WTC11 (cell line): ENCODE data around the gene CEP152. TPM values are rescaled to one million over a fixed set of nuclear protein-coding genes. Genes with fewer than 3 reads are reported as not detected.

Source experiments
- ATAC-seq: fragments of 200-7000 bp; cut with Tn5 transposase; 2 replicates; pipeline ENCODE4 v1.10.0; 2021; ENCODE audit warnings: mild to moderate bottlenecking, moderate library complexity
- CTCF ChIA-PET: fragments of 300-600 bp; sonication (Branson Sonifier 250); formaldehyde crosslinking; loops from one replicate; lab custom pipeline; 2021; ENCODE audit warnings: antibody characterized with exemption; lab: Charles Lee
- POLR2A ChIA-PET: fragments of 350-600 bp; sonication (Branson Sonifier 250); formaldehyde crosslinking; loops from one replicate; lab custom pipeline; 2021; ENCODE audit warnings: antibody characterized with exemption; lab: Charles Lee
- DNase-seq: peaks from one replicate; pipeline ENCODE4 v3.0.0; 2021; ENCODE audit warnings: low spot score
- H3K27ac Mint-ChIP-seq: 2 replicates; pipeline ENCODE4 v1.8.0; 2021; ENCODE audit warnings: mixed read lengths
- H3K27me3 Mint-ChIP-seq: 2 replicates; pipeline ENCODE4 v1.8.0; 2021; ENCODE audit warnings: low read depth, mild to moderate bottlenecking, moderate library complexity, mixed read lengths
- H3K36me3 Mint-ChIP-seq: 2 replicates; pipeline ENCODE4 v1.8.0; 2021; ENCODE audit warnings: mixed read lengths
- H3K4me1 Mint-ChIP-seq: 2 replicates; pipeline ENCODE4 v1.8.0; 2022; ENCODE audit warnings: mixed read lengths
- H3K4me3 Mint-ChIP-seq: 2 replicates; pipeline ENCODE4 v1.8.0; 2021; ENCODE audit warnings: mild to moderate bottlenecking, moderate library complexity, mixed read lengths
- H3K9me3 Mint-ChIP-seq: 2 replicates; pipeline ENCODE4 v1.8.0; 2021; ENCODE audit warnings: mixed read lengths
- ARID4B ChIP-seq: sonication (generic); formaldehyde crosslinking; IDR thresholded peaks from 2 replicates; pipeline ENCODE4 v1.8.0; 2023; ENCODE audit warnings: missing genetic modification reagents, mild to moderate bottlenecking, borderline replicate concordance
- ATF3 ChIP-seq: sonication (generic); formaldehyde crosslinking; conservative IDR thresholded peaks from 2 replicates; pipeline ENCODE4 v1.8.1; 2022; ENCODE audit warnings: mild to moderate bottlenecking, missing genetic modification reagents
- E2F5 ChIP-seq: sonication (generic); formaldehyde crosslinking; IDR thresholded peaks from 2 replicates; pipeline ENCODE4 v1.8.1; 2022; ENCODE audit warnings: mild to moderate bottlenecking, moderate library complexity, missing genetic modification reagents
- ELF4 ChIP-seq: sonication (generic); formaldehyde crosslinking; IDR thresholded peaks from 2 replicates; pipeline ENCODE4 v1.8.1; 2022; ENCODE audit warnings: low read depth, mild to moderate bottlenecking, moderate library complexity, missing genetic modification reagents
- ERG ChIP-seq: fragments of 250-450 bp; sonication (Bioruptor Pico); IDR thresholded peaks from 2 replicates; pipeline ENCODE4 v1.8.0; 2021; ENCODE audit warnings: mild to moderate bottlenecking
- GRHL2 ChIP-seq: fragments of 250-450 bp; sonication (Bioruptor Pico); IDR thresholded peaks from 2 replicates; pipeline ENCODE4 v1.8.0; 2022; ENCODE audit warnings: mild to moderate bottlenecking, moderate library complexity; ENCODE audit not compliant: insufficient replicate concordance, severe bottlenecking
- GTF2I ChIP-seq: fragments of 250-450 bp; sonication (Bioruptor Pico); conservative IDR thresholded peaks from 2 replicates; pipeline ENCODE4 v1.4.0; 2021; ENCODE audit warnings: mild to moderate bottlenecking
- IRF2 ChIP-seq: sonication (generic); formaldehyde crosslinking; IDR thresholded peaks from 2 replicates; pipeline ENCODE4 v1.8.0; 2022; ENCODE audit warnings: low read depth, missing genetic modification reagents, borderline replicate concordance
- JAZF1 ChIP-seq: fragments of 250-450 bp; sonication (Bioruptor Pico); IDR thresholded peaks from 2 replicates; pipeline ENCODE4 v1.9.0; 2021; ENCODE audit warnings: moderate library complexity, mild to moderate bottlenecking, inconsistent platforms
- JUN ChIP-seq: sonication (generic); formaldehyde crosslinking; IDR thresholded peaks from 2 replicates; pipeline ENCODE4 v1.8.0; 2023; ENCODE audit warnings: mild to moderate bottlenecking, missing genetic modification reagents
- KAT7 ChIP-seq: sonication (generic); formaldehyde crosslinking; IDR thresholded peaks from 2 replicates; pipeline ENCODE4 v1.8.1; 2023; ENCODE audit warnings: missing genetic modification reagents, mild to moderate bottlenecking, borderline replicate concordance
- MAX ChIP-seq: sonication (generic); formaldehyde crosslinking; IDR thresholded peaks from 2 replicates; pipeline ENCODE4 v1.8.0; 2022; ENCODE audit warnings: mild to moderate bottlenecking, missing genetic modification reagents
- NFATC4 ChIP-seq: fragments of 250-450 bp; sonication (Bioruptor Pico); IDR thresholded peaks from 2 replicates; pipeline ENCODE4 v1.9.0; 2021; ENCODE audit warnings: mild to moderate bottlenecking
- NR1H2 ChIP-seq: sonication (generic); formaldehyde crosslinking; IDR thresholded peaks from 2 replicates; pipeline ENCODE4 v1.9.0; 2021; ENCODE audit warnings: mild to moderate bottlenecking, moderate library complexity, missing genetic modification reagents
- RORB ChIP-seq: fragments of 250-450 bp; sonication (Bioruptor Pico); IDR thresholded peaks from 2 replicates; pipeline ENCODE4 v1.9.0; 2021; ENCODE audit warnings: mild to moderate bottlenecking
- TEAD1 ChIP-seq: sonication (generic); formaldehyde crosslinking; IDR thresholded peaks from 2 replicates; pipeline ENCODE4 v1.8.0; 2022; ENCODE audit warnings: mild to moderate bottlenecking, missing genetic modification reagents
- ZNF263 ChIP-seq: sonication (generic); formaldehyde crosslinking; IDR thresholded peaks from 2 replicates; pipeline ENCODE4 v1.8.1; 2022; ENCODE audit warnings: low read depth, mild to moderate bottlenecking, moderate library complexity, missing genetic modification reagents
- total RNA-seq: library from RNA; stranded (reverse); gene quantifications from 3 replicates; pipeline ENCODE4 v1.2.3, GENCODE V29; 2021
- TF ChIP-seq, protein P1 (sequence below): sonication (generic); formaldehyde crosslinking; IDR thresholded peaks from 2 replicates; pipeline ENCODE4 v1.8.1; 2022; ENCODE audit warnings: low read depth, missing genetic modification reagents, borderline replicate concordance
- TF ChIP-seq, protein P2 (sequence below): sonication (generic); formaldehyde crosslinking; IDR thresholded peaks from 2 replicates; pipeline ENCODE4 v1.8.1; 2022; ENCODE audit warnings: mild to moderate bottlenecking, missing genetic modification reagents, moderate library complexity, borderline replicate concordance
- TF ChIP-seq, protein P3 (sequence below): fragments of 250-450 bp; sonication (Bioruptor Pico); IDR thresholded peaks from 2 replicates; pipeline ENCODE4 v1.9.0; 2021; ENCODE audit warnings: mild to moderate bottlenecking
- TF ChIP-seq, protein P4 (sequence below): sonication (generic); formaldehyde crosslinking; IDR thresholded peaks from 2 replicates; pipeline ENCODE4 v1.8.1; 2022; ENCODE audit warnings: missing genetic modification reagents, borderline replicate concordance

CEP152 gene
- total RNA-seq, 1 experiment from 2014 or later = 16.7 TPM

DNA sequence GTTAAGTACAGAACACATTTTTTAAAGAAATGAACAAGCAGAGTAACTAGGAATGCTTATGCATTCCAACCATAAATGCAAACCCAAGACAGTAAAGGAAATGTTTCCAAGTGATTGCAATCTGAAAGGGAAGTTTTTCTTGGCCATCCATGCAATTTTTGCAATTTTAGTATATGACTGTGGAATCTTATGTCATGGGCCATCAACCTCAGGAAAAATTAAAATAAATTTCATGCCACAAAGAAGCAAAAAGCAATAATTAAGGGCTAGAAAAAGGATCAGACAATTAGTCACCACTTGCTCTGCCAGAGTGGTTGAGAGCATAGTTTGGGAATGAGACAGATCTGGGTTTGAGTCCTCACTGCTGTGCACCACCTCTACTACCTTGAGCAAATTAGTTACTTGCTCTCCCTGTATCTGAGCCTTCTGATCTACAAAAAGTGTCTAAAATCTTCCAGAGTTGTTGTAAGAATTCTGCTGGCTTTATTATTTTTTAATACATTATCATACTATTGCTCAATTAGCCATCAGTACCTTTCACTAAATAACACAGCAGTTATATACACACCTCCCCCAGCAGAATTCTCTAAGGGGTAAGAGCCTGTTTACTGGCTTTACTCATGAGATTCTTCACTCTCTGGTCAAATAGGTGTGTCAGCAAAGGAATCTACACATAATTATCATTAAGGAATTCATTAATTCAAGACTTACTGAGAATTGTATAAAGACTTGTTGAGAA, 115.6 kb downstream of the CEP152 start:
- CTCF ChIA-PET = no interaction called here
- Mint-ChIP-seq H3K4me3 (no peak overlapping the region), H3K27me3 (no peaks in the 10 kb centered on the region), H3K9me3 (no peaks in the 10 kb centered on the region), H3K27ac (no peak overlapping the region), H3K4me1 (no peaks in the 10 kb centered on the region), H3K36me3 (no peaks in the 10 kb centered on the region)
- ATAC-seq = no peak
- POLR2A ChIA-PET = no interaction called here
- DNase-seq = no peak
- TF ChIP-seq, protein P1, sequence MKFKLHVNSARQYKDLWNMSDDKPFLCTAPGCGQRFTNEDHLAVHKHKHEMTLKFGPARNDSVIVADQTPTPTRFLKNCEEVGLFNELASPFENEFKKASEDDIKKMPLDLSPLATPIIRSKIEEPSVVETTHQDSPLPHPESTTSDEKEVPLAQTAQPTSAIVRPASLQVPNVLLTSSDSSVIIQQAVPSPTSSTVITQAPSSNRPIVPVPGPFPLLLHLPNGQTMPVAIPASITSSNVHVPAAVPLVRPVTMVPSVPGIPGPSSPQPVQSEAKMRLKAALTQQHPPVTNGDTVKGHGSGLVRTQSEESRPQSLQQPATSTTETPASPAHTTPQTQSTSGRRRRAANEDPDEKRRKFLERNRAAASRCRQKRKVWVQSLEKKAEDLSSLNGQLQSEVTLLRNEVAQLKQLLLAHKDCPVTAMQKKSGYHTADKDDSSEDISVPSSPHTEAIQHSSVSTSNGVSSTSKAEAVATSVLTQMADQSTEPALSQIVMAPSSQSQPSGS = no peak
- TF ChIP-seq ZNF263 (CRISPR knock-in tag) (no peak), RORB (no peak), ERG (no peak), GTF2I (CRISPR knock-in tag) (no peak), ELF4 (CRISPR knock-in tag) (no peak), NR1H2 (CRISPR knock-in tag) (no peak), IRF2 (CRISPR knock-in tag) (no peak), ARID4B (CRISPR knock-in tag) (no peak), KAT7 (CRISPR knock-in tag) (no peak), NFATC4 (CRISPR knock-in tag) (no peak), MAX (CRISPR knock-in tag) (no peak), JUN (CRISPR knock-in tag) (no peak), E2F5 (no peak), TEAD1 (CRISPR knock-in tag) (no peak)
- TF ChIP-seq, protein P2, sequence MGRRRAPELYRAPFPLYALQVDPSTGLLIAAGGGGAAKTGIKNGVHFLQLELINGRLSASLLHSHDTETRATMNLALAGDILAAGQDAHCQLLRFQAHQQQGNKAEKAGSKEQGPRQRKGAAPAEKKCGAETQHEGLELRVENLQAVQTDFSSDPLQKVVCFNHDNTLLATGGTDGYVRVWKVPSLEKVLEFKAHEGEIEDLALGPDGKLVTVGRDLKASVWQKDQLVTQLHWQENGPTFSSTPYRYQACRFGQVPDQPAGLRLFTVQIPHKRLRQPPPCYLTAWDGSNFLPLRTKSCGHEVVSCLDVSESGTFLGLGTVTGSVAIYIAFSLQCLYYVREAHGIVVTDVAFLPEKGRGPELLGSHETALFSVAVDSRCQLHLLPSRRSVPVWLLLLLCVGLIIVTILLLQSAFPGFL (CRISPR knock-in tag) = no peak

DNA sequence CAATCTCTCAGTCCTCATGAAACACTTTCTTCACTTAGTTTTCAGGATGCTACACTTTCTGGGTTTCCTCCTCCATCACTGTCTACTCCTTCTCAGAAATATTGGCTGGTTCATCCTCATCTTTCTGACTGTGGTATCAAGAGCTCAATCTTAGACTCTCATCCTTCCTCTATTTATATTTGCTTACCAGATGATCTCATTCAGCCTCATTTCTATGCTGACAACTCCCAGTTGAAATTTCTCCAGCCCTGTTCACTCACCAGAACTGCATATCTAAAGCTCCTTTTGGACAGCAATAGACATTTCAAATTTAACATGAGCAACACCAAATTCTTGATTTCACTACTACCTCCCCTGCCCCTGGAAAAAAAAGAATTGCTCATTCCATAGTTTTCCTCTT, 117.4 kb downstream of the CEP152 start:
- H3K9me3 Mint-ChIP-seq = no peaks in the 10 kb centered on the region
- H3K36me3 Mint-ChIP-seq = no peaks in the 10 kb centered on the region
- TF ChIP-seq, protein P3, sequence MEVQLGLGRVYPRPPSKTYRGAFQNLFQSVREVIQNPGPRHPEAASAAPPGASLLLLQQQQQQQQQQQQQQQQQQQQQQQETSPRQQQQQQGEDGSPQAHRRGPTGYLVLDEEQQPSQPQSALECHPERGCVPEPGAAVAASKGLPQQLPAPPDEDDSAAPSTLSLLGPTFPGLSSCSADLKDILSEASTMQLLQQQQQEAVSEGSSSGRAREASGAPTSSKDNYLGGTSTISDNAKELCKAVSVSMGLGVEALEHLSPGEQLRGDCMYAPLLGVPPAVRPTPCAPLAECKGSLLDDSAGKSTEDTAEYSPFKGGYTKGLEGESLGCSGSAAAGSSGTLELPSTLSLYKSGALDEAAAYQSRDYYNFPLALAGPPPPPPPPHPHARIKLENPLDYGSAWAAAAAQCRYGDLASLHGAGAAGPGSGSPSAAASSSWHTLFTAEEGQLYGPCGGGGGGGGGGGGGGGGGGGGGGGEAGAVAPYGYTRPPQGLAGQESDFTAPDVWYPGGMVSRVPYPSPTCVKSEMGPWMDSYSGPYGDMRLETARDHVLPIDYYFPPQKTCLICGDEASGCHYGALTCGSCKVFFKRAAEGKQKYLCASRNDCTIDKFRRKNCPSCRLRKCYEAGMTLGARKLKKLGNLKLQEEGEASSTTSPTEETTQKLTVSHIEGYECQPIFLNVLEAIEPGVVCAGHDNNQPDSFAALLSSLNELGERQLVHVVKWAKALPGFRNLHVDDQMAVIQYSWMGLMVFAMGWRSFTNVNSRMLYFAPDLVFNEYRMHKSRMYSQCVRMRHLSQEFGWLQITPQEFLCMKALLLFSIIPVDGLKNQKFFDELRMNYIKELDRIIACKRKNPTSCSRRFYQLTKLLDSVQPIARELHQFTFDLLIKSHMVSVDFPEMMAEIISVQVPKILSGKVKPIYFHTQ = no peak
- TF ChIP-seq GRHL2 (CRISPR knock-in tag) = no peak
- TF ChIP-seq JAZF1 (CRISPR knock-in tag) = no peak
- no peak for TF ChIP-seq ATF3 (CRISPR knock-in tag)
- TF ChIP-seq, protein P4, sequence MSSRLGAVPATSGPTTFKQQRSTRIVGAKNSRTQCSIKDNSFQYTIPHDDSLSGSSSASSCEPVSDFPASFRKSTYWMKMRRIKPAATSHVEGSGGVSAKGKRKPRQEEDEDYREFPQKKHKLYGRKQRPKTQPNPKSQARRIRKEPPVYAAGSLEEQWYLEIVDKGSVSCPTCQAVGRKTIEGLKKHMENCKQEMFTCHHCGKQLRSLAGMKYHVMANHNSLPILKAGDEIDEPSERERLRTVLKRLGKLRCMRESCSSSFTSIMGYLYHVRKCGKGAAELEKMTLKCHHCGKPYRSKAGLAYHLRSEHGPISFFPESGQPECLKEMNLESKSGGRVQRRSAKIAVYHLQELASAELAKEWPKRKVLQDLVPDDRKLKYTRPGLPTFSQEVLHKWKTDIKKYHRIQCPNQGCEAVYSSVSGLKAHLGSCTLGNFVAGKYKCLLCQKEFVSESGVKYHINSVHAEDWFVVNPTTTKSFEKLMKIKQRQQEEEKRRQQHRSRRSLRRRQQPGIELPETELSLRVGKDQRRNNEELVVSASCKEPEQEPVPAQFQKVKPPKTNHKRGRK = no peak

More for the DNA sequence above, 117.4 kb downstream of the CEP152 start:
- DNase-seq = no peak
- ATAC-seq = no peak
- ChIA-PET CTCF (interaction anchor here (1.0 kb wide), 1 partner anchor 108 kb away, joined by 3 read pairs; no protein-coding TSS in a partner anchor), POLR2A (no interaction called here)
- no peak overlapping the region for H3K27ac Mint-ChIP-seq
- no peak overlapping the region for H3K4me3 Mint-ChIP-seq
- no peaks in the 10 kb centered on the region for H3K4me1 Mint-ChIP-seq
- no peaks in the 10 kb centered on the region for H3K27me3 Mint-ChIP-seq
